AG09319 (cell line): ENCODE measurements around the gene PCA3.

ENCODE experiments used
- DNase-seq: peaks from one replicate; pipeline ENCODE4 v3.0.0-alpha.2; 2010; ENCODE audit warnings: low read depth; ENCODE audit errors: extremely low read depth
- TF ChIP-seq, protein P1 (sequence below): IDR thresholded peaks from 2 replicates; pipeline ENCODE4 v1.5.1; 2011; ENCODE audit warnings: low read depth, mild to moderate bottlenecking, inconsistent platforms, low read length, moderate library complexity

The PCA3 gene

DNA sequence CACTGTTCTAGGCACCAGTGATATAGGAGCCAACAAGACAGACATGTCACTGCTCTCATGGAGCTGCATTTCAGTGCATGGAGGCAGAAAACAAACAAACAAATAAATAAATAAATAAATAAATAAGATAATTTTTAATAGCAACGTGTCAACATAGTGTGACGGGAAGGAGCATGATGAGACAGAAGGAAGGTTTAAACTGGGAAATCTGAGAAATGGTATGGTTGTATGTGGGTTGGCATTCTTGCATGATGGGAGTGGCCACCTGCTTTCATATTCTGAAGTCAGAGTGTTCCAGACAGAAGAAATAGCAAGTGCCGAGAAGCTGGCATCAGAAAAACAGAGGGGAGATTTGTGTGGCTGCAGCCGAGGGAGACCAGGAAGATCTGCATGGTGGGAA, at the start of gene PCA3:
Gene PCA3, plus strand, starts transcription at position 301 of the 400 bp plus-strand sequence.
- TF ChIP-seq, protein P1, sequence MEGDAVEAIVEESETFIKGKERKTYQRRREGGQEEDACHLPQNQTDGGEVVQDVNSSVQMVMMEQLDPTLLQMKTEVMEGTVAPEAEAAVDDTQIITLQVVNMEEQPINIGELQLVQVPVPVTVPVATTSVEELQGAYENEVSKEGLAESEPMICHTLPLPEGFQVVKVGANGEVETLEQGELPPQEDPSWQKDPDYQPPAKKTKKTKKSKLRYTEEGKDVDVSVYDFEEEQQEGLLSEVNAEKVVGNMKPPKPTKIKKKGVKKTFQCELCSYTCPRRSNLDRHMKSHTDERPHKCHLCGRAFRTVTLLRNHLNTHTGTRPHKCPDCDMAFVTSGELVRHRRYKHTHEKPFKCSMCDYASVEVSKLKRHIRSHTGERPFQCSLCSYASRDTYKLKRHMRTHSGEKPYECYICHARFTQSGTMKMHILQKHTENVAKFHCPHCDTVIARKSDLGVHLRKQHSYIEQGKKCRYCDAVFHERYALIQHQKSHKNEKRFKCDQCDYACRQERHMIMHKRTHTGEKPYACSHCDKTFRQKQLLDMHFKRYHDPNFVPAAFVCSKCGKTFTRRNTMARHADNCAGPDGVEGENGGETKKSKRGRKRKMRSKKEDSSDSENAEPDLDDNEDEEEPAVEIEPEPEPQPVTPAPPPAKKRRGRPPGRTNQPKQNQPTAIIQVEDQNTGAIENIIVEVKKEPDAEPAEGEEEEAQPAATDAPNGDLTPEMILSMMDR: no peak
- DNase-seq: no peak

DNA sequence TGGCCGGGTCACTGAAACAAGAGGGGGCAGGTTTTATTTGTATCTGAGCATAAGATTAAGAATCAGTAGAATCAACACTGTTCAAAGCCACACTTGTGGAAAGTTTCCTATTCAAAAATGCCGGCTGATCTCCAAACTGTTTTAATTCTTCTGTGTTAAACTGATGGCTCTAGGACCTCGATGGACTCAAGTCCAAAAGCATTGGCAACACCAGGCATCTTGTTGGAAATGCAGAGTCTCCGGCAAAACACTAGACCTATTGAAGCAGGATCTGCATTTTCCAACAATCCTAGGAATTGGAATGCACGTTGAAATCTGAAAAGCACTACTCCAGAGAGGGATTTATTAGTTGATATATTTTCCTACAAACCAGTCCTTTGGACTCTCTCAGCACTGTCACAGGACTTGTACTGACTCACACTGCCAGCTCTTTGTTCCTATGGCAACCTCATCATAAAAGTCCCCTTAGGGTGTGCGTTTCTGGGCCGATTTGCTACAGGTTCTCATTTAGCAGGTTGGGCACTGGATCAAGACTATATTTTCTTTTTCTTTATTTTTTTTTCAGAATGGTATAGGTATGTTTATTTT, 48.1 kb upstream of the PCA3 start:
- TF ChIP-seq, protein P1: no peak
- DNase-seq: no peak

DNA sequence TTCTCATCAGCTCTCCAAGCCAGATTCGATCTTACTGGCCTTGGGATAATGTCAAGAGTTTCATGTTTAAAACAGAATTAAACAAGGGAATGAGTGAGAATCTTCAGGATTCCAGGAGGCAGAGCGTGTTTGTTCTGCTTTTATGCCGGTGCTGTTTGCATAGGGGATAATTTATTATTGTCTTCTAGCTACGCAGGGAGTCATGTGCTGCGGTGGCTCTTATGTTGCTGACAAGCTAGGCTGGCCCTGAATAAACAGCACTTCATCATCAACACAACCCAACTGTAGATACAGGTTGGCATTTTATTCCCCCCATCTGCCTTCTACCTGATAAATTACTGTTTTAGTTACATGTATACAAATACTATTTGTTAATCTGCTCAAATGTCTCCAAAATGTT, 47.1 kb upstream of the PCA3 start:
- TF ChIP-seq, protein P1: no peak
- no peak for DNase-seq

DNA sequence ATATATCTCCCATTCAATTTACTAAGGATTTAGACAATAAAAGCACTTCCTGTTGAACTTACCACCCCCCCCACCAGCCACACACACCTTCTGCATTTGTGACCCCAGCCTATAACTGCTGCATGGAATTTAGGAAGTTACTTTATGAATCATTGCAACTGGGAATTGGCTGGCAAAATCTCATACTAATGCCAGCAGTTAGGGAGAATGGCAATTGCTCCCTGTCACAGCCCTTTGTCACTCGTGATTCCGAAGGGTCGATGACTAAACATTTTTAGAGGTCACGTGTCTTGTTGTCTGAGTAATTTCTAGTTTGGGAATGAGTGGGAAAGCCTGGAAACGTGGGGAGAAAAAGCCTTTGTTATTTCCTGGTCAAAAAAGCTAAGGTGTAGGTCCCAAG, 46.6 kb upstream of the PCA3 start:
- TF ChIP-seq, protein P1: no peak
- DNase-seq: no peak

DNA sequence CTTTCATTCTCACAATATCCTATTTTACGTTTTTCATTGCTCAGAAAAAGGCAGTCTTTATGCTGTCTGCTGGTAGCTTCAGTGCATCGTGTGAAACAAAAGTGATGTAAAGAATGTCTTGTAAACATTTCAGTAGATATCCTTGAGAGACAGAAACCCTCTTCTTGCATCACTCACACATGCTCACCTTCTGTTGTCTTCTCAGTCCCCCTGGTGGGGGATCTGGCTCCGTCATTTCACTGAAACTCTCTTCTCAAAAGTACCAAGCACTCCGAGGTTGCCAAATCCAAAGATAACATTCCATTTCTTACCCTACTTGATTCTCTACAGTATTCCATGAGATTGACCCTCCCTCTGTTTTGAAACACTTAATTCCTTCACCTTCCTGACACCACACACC, 46.1 kb upstream of the PCA3 start:
- TF ChIP-seq, protein P1: no peak
- no peak for DNase-seq

DNA sequence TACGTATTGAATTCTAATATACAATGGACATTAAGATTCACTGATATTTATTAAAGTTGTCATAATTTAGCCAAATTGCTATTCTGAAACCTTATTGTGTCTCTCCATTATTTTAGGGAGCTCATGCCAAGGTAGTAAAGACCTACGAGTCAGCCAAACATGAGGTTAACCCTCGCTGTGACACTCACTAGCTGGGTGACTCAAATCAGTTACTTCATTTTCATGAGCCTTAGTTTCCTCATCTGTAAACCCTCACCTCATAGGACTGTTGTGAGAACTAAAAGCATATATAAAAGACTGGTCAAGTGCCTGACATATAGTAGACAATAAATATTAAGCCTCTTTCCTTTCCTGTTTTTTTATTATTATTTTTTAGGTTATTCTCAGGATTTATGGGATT, 44.0 kb upstream of the PCA3 start:
- no peak for DNase-seq
- TF ChIP-seq, protein P1: no peak

DNA sequence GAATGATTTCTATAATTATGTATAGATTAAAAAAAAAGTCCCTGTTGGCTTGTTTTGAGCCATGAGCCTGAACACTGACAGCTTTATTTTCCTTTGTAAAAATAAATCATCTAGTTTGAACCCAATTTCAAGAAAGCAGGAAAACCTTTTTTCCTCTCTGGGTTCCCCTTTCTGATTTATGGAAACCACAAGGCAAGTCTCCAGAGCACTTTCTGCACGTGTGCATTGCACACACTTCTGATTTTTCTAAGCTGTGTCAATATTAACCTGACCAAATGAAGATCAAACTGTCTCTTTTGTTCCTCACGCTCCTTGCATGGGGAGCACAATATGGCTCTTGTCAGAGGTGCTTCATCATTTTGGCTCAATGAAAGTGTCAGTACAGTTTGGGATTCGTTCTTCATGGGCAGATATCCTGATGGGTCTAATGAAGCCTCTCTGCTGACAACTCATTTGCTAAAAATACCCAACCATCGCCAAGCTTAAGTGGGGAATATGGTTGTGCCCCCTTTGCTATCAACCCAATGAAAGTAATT, 39.2 kb upstream of the PCA3 start:
- DNase-seq: no peak
- TF ChIP-seq, protein P1: no peak
